ENCODE results near the gene WDFY1. TPM values are rescaled to one million over a fixed set of nuclear protein-coding genes. Genes with fewer than 3 reads are reported as not detected.

Gene WDFY1
- total and polyA plus RNA-seq, 11 donors: 5.6 to 30.5 (median 14.2) TPM

GRCh38 chr2:223978451-223978850 lies 33.3 kb upstream of the WDFY1 start:
- H3K36me3 ChIP-seq: peaks cover 0 to 71% (median 3%) of the 10 kb centered on the region in 9 donors
- intact Hi-C loops (cut with DNase I): loop anchor here in 1 of 10 donors (10.0 kb wide), 1 partner anchor 396 kb away; no protein-coding TSS in a partner anchor
- H3K4me1 ChIP-seq: no peaks in the 10 kb centered on the region
- no peak overlapping the region for H3K4me3 ChIP-seq
- WGBS, 4 donors: 90 to 92% (median 90%) methylated on average over 4 of the region's 4 CpGs
- no peaks in the 10 kb centered on the region for H3K9me3 ChIP-seq
- TF ChIP-seq CTCF (IDR thresholded peaks at IDR 0.05): no peak
- no peak for TF ChIP-seq POLR2A (IDR thresholded peaks at IDR 0.05)
- no peak for ATAC-seq
- no peak for DNase-seq
- H3K27me3 ChIP-seq: no peaks in the 10 kb centered on the region
- H3K27ac ChIP-seq: no peak overlapping the region

- H3K27ac ChIP-seq: no peak overlapping the region
- TF ChIP-seq CTCF (IDR thresholded peaks at IDR 0.05) (no peak), POLR2A (IDR thresholded peaks at IDR 0.05) (no peak)
- peaks cover 0 to 57% (median 0%) of the 10 kb centered on the region in 9 donors for H3K36me3 ChIP-seq
- no peak for DNase-seq
- 59 to 79% (median 66%) methylated on average over 3 of the region's 3 CpGs for WGBS, 4 donors
- H3K27me3 ChIP-seq: no peaks in the 10 kb centered on the region
- intact Hi-C loops (cut with DNase I): loop anchor here in 1 of 10 donors (10.0 kb wide), 1 partner anchor 398 kb away; no protein-coding TSS in a partner anchor
- no peaks in the 10 kb centered on the region for H3K9me3 ChIP-seq
- no peak for ATAC-seq
- no peaks in the 10 kb centered on the region for H3K4me1 ChIP-seq
- H3K4me3 ChIP-seq: no peak overlapping the region
Observed at GRCh38 chr2:223976635-223977226, 31.6 kb upstream of the WDFY1 start.

GRCh38 chr2:223973606-223974005 lies 28.5 kb upstream of the WDFY1 start:
- DNase-seq (no peak), ATAC-seq (no peak)
- H3K4me3 ChIP-seq: no peak overlapping the region
- peaks cover 0 to 28% (median 1%) of the 10 kb centered on the region in 9 donors for H3K36me3 ChIP-seq
- intact Hi-C loops (cut with DNase I): loop anchor here in 5 of 10 donors (5.0 to 10.0 kb wide), 6 partner anchors 309 to 679 kb away; no protein-coding TSS in a partner anchor
- H3K9me3 ChIP-seq: no peaks in the 10 kb centered on the region
- 95 to 100% (median 96%) methylated on average over 3 of the region's 3 CpGs for WGBS, 4 donors
- TF ChIP-seq CTCF (IDR thresholded peaks at IDR 0.05) (no peak), POLR2A (IDR thresholded peaks at IDR 0.05) (no peak)
- no peaks in the 10 kb centered on the region for H3K27me3 ChIP-seq
- peaks cover 0 to 11% (median 0%) of the 10 kb centered on the region in 12 donors for H3K4me1 ChIP-seq
- no peak overlapping the region for H3K27ac ChIP-seq

GRCh38 chr2:223972656-223973102 lies 27.5 kb upstream of the WDFY1 start:
- peaks cover 0 to 29% (median 11%) of the 10 kb centered on the region in 9 donors for H3K36me3 ChIP-seq
- intact Hi-C loops (cut with DNase I): loop anchor here in 5 of 10 donors (5.0 to 10.0 kb wide), 6 partner anchors 310 to 680 kb away; no protein-coding TSS in a partner anchor
- peaks cover 0 to 11% (median 0%) of the 10 kb centered on the region in 12 donors for H3K4me1 ChIP-seq
- ATAC-seq (no peak), DNase-seq (no peak)
- H3K4me3 ChIP-seq: no peak overlapping the region
- WGBS, 4 donors: 71 to 73% (median 72%) methylated on average over 7 of the region's 7 CpGs
- H3K9me3 ChIP-seq: no peaks in the 10 kb centered on the region
- H3K27ac ChIP-seq: no peak overlapping the region
- TF ChIP-seq CTCF (IDR thresholded peaks at IDR 0.05) (no peak), POLR2A (IDR thresholded peaks at IDR 0.05) (no peak)
- H3K27me3 ChIP-seq: no peaks in the 10 kb centered on the region

Measured in heart left ventricle (tissue), 16 donors.